ENCODE data around the gene ECHS1.

The ECHS1 gene

DNA sequence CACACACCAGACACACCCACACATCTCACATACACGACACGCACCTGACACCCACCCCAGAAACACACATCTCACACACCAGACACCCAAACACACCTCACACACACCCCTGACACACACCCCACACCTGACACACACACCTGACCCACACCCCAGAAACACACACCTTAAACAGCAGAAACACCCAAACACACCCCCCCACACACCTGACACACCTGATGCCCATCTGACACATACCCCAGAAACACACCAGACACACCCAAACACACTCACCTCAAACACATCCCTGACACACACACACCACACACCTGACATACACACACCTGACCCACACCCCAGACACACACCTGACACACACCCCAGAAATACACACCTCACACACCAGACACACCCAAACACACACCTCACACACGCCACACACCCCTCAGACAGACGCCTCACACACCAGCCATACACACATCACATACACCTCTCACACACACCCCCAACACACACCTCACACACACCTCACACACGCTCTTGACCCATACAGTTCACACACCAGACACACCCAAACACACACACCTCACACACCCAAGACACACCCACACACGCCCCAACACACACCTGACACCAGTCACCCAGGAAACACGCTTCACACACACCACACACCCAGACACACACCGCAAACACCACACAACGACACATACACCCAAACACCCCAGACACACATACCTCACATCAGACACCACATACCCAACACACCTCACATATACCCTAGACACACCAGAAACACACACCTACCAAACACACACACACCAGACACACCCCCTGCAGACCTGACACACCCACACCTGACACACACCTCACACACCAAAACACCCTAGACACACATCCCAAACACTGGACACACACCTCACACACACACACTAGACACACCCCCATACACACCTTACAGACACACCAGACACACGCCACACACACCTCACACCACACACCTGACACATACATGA lies 34.8 kb downstream of the ECHS1 start:
- TF ChIP-seq, protein P1, sequence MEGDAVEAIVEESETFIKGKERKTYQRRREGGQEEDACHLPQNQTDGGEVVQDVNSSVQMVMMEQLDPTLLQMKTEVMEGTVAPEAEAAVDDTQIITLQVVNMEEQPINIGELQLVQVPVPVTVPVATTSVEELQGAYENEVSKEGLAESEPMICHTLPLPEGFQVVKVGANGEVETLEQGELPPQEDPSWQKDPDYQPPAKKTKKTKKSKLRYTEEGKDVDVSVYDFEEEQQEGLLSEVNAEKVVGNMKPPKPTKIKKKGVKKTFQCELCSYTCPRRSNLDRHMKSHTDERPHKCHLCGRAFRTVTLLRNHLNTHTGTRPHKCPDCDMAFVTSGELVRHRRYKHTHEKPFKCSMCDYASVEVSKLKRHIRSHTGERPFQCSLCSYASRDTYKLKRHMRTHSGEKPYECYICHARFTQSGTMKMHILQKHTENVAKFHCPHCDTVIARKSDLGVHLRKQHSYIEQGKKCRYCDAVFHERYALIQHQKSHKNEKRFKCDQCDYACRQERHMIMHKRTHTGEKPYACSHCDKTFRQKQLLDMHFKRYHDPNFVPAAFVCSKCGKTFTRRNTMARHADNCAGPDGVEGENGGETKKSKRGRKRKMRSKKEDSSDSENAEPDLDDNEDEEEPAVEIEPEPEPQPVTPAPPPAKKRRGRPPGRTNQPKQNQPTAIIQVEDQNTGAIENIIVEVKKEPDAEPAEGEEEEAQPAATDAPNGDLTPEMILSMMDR (IDR thresholded peaks at IDR 0.05; ENCODE audit: low read depth, low read length, missing control alignments) = no peak
- no peak for DNase-seq (ENCODE audit: low read depth)

DNA sequence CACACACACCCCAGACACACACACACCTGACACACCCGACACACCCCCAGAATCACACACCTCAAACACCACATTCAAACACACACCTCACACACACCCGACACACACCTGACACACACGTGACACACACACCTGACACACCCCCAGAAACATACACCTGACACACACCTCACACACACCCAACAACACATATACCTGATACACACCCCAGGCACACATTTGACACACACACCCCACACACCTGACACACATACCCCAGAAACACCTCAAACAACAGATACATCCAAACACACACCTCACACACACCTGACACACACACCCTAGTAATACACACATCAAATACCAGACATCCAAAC lies 35.8 kb downstream of the ECHS1 start:
- no peak overlapping the region for H3K4me3 ChIP-seq (ENCODE audit: low read depth, low read length)
- DNase-seq (ENCODE audit: low read depth) = no peak
- TF ChIP-seq, protein P1 (IDR thresholded peaks at IDR 0.05; ENCODE audit: low read depth, low read length, missing control alignments) = no peak

More for the DNA sequence above, 34.8 kb downstream of the ECHS1 start:
- H3K4me3 ChIP-seq (ENCODE audit: low read depth, low read length) = no peak overlapping the region

DNA sequence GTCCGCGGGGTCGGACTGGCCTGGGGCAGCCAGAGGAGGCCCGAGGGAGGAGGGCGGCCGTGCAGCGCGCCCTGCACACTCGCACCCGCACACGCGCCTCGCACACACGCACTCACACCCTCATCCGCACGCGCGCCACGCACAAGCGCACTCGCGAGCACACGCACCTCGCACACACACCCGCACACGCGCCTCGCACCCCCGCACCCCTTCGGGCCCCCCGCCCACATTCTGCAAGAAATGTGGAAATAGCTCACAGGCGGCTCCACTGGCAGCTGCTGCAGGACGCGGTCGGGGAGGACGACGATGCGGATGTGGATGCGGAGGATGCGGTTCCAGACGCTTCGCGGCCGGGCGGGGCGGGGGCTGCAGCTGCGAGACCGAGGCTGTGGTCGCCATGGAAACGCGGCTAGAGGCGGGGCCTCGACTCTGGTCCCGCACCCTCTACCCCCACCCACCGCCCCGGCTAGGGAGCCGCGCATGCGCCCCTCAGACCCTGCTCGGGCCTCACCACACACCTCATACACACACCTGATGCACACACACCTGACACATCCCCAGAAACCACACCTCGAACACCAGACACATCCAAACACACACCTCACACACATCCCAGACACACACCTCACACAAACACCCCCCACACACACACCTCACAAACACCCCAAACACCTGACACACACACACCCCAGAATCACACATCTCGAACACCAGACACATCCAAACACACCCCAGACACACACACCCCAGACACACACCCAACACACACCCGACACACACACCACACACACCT lies 36.4 kb downstream of the ECHS1 start, which contains the start of gene CALY:
TSS of gene CALY (minus strand) at position 320 of the 793 bp plus-strand sequence. CDS start 7,907 bp downstream, outside the sequence.
- TF ChIP-seq, protein P1 (IDR thresholded peaks at IDR 0.05; ENCODE audit: low read depth, low read length, missing control alignments) = no peak
- H3K4me3 ChIP-seq (ENCODE audit: low read depth, low read length) = no peak within 1 kb of the TSS; the same call in 1 of the 2 replicates
- DNase-seq (ENCODE audit: low read depth) = no peak

DNA sequence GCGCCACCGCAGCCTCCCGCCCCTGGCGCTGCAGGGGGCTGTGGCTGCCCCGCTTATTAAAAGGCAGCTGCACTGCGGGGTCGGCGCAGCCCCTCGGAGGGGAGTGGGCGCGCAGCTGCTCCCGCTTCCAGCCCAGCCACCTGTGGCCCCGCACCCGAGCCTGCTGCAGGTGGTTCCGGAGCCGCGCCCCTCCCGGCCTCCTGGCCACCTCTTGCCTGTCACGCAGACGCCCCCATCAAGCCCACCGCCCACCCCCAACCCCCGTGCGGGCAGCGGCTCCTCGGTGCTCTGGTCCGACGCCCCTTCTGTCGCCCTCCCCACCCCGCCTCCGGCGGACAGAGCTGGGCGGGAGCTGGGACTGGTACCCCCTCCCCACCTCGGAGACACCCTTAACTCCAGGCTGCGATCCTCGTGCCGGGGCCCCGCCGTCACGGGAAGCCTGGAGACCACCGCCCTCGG lies 37.0 kb downstream of the ECHS1 start:
- no peak overlapping the region; the same call in 1 of the 2 replicates for H3K4me3 ChIP-seq (ENCODE audit: low read depth, low read length)
- TF ChIP-seq, protein P1 (IDR thresholded peaks at IDR 0.05; ENCODE audit: low read depth, low read length, missing control alignments) = no peak
- DNase-seq (ENCODE audit: low read depth) = no peak

DNA sequence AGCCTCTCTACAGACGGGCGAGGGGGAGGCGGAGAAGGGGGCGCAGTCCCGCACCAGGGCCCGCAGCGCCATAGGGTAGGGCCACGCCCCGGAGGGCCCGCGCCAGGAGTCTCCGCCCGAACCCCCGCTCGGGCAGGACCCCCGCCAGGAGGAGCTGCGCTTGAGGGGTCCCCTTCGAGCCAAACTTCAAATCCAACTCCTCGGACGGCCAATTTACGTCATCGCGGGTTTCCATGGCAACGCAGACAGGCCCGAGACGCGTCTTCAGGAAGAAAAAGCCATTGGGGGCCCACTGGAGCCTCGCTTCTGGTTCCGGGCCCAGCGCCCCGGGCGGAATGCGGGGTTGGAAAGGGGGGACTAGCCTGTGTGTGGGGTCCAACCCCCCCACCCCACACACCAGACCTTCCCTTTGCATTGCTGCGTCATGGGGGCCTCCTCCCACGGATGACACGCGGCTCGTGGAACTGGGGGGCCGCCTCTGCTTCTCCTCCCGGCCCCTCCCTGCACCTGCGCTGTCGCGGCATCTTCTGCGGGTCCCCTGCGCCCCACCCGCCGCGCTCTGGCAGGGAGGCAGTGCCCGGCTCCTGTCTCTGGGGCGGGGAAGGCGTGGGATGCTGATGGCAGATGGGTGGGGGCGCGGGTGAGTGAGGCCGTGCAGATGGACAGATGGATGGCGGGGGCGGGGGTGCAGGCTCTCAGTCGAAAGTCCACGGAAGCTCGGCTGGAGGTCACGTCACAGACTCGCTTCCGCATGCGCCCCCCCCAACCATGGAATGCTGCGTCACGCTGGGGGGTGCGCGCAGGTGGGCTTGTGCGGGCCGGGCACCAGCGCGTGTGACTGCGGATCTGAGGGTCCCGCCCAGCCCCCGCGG lies 37.7 kb downstream of the ECHS1 start:
- no peak overlapping the region; the same call in 1 of the 2 replicates for H3K4me3 ChIP-seq (ENCODE audit: low read depth, low read length)

More for the DNA sequence above, 37.7 kb downstream of the ECHS1 start:
- TF ChIP-seq, protein P1 (IDR thresholded peaks at IDR 0.05; ENCODE audit: low read depth, low read length, missing control alignments) = no peak
- no peak for DNase-seq (ENCODE audit: low read depth)
